A549 treated with CpdA at 1 μM for 4 hours (cell line): Measurements from ENCODE around the gene ARMC6. TPM values are rescaled to one million over a fixed set of nuclear protein-coding genes. Genes with fewer than 3 reads are reported as not detected.

Experiments used
- total RNA-seq: library from RNA; stranded (reverse); fragments of 200-300 nt; extraction: Qiagen RNA extraction; gene quantifications from 5 replicates; pipeline ENCODE4 v1.2.3, GENCODE V29; 2022; ENCODE audit warnings: low read depth

Gene ARMC6
- 21.3 to 31.7 TPM (median 31.1 TPM) in 5 replicates for total RNA-seq

DNA sequence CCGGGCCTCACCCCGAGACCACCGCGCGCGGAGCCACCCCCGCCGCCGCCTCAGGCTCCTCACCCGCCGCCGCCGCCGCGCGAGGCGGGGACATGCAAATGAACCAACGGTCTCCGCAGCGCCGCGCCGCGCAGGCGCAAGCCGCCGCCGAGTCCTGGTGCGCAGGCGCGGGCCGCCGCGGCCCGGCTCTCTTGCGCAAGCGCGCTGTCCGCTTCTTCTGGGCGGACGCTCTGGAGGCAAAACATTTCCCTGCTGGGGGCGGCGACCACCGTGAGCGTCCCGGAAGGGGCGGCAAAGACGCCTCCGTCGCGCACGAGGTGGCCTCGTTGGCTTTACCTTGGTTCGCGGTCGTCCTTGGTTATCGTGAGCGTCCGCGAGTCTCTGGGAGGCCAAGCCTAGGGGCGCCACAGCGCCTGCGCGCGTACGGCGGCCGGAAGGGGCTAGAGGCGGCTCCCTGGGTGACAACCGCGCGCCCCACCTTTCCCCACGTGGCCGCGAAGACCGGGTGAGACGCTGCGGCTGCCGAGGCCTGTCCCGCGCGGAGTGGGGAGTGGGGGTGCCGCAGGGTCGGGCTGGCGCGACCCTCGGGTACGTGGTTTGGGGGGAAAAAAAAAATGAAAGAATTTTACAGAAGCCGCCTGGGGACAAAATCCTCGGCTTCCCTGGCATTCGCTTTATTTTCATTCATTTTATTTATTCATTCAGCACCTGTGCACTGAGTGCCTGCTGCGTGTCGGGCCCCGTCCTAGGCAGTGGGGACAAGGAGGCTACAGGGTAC, at the start of gene ARMC6, which contains the start of gene SUGP2:
Gene ARMC6, plus strand, starts transcription at position 178 of the 778 bp plus-strand sequence. CDS start 607 bp downstream, outside the sequence.
Gene SUGP2, minus strand, starts transcription at position 92 of the 778 bp plus-strand sequence. CDS start 2,446 bp downstream, outside the sequence.

DNA sequence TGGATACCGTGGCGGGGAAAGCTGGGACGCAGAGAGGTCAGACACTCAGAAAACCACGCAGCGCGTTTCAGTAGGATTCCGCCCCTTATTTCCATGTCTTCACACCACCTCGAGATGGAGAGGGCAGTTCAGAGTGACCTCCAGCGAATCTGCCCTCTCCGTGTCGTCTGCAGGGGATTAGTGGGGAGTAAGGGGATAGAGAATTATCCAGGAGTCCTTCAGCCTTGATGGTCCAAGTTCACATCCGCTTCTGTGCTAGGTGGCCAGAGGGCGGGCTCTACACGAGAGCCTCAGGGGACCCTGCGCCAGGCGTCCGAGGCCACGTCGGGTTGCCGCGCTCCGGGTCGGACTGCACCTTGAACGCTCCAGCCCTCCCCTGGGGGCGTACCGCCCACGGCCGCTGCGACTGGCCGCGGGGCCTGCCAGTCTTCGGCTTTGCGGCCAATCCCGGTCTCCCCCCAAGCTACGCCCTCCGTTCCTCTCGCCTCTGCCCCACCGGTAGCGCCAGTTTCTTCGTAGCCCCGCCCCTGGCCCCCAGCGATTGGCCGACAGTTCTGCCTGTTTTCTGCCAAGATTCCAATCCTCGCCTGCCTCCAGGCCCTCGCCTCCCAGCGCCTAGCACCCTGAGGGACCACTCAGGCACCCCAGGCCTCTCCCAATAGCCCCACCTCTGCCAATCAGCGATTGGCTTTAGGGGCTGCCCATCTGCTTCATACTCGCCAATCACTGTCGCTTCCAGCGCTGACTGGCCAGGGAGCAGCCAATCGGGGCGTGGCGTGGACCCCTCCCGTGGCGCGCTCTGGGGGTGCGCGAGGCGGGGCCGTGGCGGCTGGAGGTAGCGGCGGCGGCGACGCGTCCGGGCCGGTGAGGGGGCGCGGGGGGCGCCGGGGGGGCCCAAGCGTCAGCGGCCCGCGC, 30.0 kb downstream of the ARMC6 start, which contains the start of gene SLC25A42:
Gene SLC25A42, plus strand, starts transcription at position 812 of the 915 bp plus-strand sequence. CDS start 32,131 bp downstream, outside the sequence.

Other genes with a start within 250 kb of the ARMC6 start
- 0.03 TPM in 1 of 5 replicates, not detected in the others for gene COMP, start 242.3 kb upstream of the ARMC6 start, total RNA-seq
- 34.8 to 45.2 TPM (median 43.2 TPM) in 5 replicates for gene UPF1, start 201.6 kb upstream of the ARMC6 start, total RNA-seq
- 4.6 to 5.7 TPM (median 4.9 TPM) in 5 replicates for gene CERS1, start 137.4 kb upstream of the ARMC6 start, total RNA-seq
- gene COPE, start 114.2 kb upstream of the ARMC6 start, total RNA-seq: 139 to 168 TPM (median 157 TPM) in 5 replicates
- 29.4 to 49.1 TPM (median 43.7 TPM) in 5 replicates for gene DDX49, start 113.9 kb upstream of the ARMC6 start, total RNA-seq
- 26.2 to 33.6 TPM (median 31.9 TPM) in 5 replicates for gene HOMER3, start 92.4 kb upstream of the ARMC6 start, total RNA-seq
- 25.3 to 35.4 TPM (median 31.5 TPM) in 5 replicates for gene SUGP2, start 86 bp upstream of the ARMC6 start, total RNA-seq
- gene SLC25A42, start 30.4 kb downstream of the ARMC6 start, total RNA-seq: 0.43 to 1.0 TPM (median 0.94 TPM) in 5 replicates
- gene TMEM161A, start 104.9 kb downstream of the ARMC6 start, total RNA-seq: 17.7 to 29.3 TPM (median 25.0 TPM) in 5 replicates
- gene MEF2B, start 136.7 kb downstream of the ARMC6 start, total RNA-seq: 0.42 to 1.6 TPM (median 0.53 TPM) in 5 replicates
- gene BORCS8, start 158.5 kb downstream of the ARMC6 start, total RNA-seq: 7.4 to 12.9 TPM (median 11.7 TPM) in 5 replicates
- 35.4 to 49.4 TPM (median 47.3 TPM) in 5 replicates for gene RFXANK, start 158.7 kb downstream of the ARMC6 start, total RNA-seq
- 29.9 to 35.3 TPM (median 34.0 TPM) in 5 replicates for gene NR2C2AP, start 169.8 kb downstream of the ARMC6 start, total RNA-seq
- gene NCAN, start 178.4 kb downstream of the ARMC6 start, total RNA-seq: 0.03 to 0.20 TPM (median 0.11 TPM) in 4 of 5 replicates, not detected in the other
- gene TM6SF2, start 239.7 kb downstream of the ARMC6 start, total RNA-seq: 0.34 to 0.79 TPM (median 0.66 TPM) in 4 of 5 replicates, not detected in the other